Measurements from ENCODE around the gene PEA15. TPM values are rescaled to one million over a fixed set of nuclear protein-coding genes. Genes with fewer than 3 reads are reported as not detected.
A peak's percentile ranks its signal among the peaks of the same experiment; 100 is the strongest.

The PEA15 gene
- total RNA-seq, 1 experiment from 2014 or later, result 44.0 TPM

- Histone ChIP-seq H3K27me3 (ENCODE audit: insufficient read depth, low read length) (no peaks in the 10 kb centered on the region), H3K4me3 (replicated peaks in 1 of 2; ENCODE audit: low read depth in 1 of 2, low read length in 2 of 2) (no peak overlapping the region), H3K4me2 (ENCODE audit: low read length) (no peak overlapping the region), H3K9me3 (ENCODE audit: control insufficient read depth in 1 of 2, insufficient read depth in 1 of 2, low read depth in 1 of 2, low read length in 2 of 2) (no peaks in the 10 kb centered on the region), H3K36me3 (ENCODE audit: control insufficient read depth in 1 of 2, insufficient read depth in 2 of 2, low read length in 2 of 2) (0 out of 4 replicates have a peak, but pooled peaks cover 0 to 3% of the 10 kb centered on the region in 2 experiments), H3K4me1 (ENCODE audit: control insufficient read depth in 1 of 2, insufficient read depth in 2 of 2, low read length in 2 of 2) (peaks cover 5 to 11% of the 10 kb centered on the region in 2 experiments; a peak in 3 of 4 replicates), H3K27ac (ENCODE audit: low read depth, low read length) (no peak overlapping the region), H3K9ac (ENCODE audit: low read length) (no peak overlapping the region), H4K20me1 (ENCODE audit: insufficient read depth) (no peaks in the 10 kb centered on the region), H2AFZ (ENCODE audit: low read depth, low read length, poor library complexity, severe bottlenecking) (no peak overlapping the region), H3K79me2 (ENCODE audit: insufficient read depth, low read length) (peaks cover 74% of the 10 kb centered on the region), H3K9me2 (ENCODE audit: insufficient read depth) (no peaks in the 10 kb centered on the region)
- TF ChIP-seq POLR2A (IDR thresholded peaks at IDR 0.05; ENCODE audit: borderline replicate concordance, extremely low read depth, insufficient read depth, insufficient read length), result no peak
- TF ChIP-seq SIN3A (IDR thresholded peaks at IDR 0.05; ENCODE audit: low read depth), result no peak
- TF ChIP-seq ZBTB33 (IDR thresholded peaks at IDR 0.05; ENCODE audit: extremely low read depth, insufficient replicate concordance, low read length), result no peak
- no peak for TF ChIP-seq JUND (IDR thresholded peaks at IDR 0.05)
- TF ChIP-seq EGR1 (IDR thresholded peaks at IDR 0.05; ENCODE audit: low read depth), result no peak
- no peak for TF ChIP-seq REST (IDR thresholded peaks at IDR 0.05; ENCODE audit: low read depth)
- no peak for TF ChIP-seq POLR2AphosphoS5 (IDR thresholded peaks at IDR 0.05; ENCODE audit: low read depth, low read length)
- no peak for TF ChIP-seq EZH2phosphoT487 (IDR thresholded peaks at IDR 0.05; ENCODE audit: borderline replicate concordance)
- TF ChIP-seq CTCF (IDR thresholded peaks at IDR 0.05 in 2 of 3, conservative IDR thresholded peaks at IDR 0.05 in 1 of 3; ENCODE audit: borderline replicate concordance in 1 of 3, insufficient read depth in 1 of 3, low read depth in 2 of 3, low read length in 2 of 3), result peak; percentile 69 to 83 (median 71); a peak in 5 of 6 replicates
- TF ChIP-seq ZNF274 (IDR thresholded peaks at IDR 0.05; ENCODE audit: low read depth, low read length), result no peak
- TF ChIP-seq RAD21 (IDR thresholded peaks at IDR 0.05; ENCODE audit: low read depth), result peak; percentile 81
- no peak for TF ChIP-seq MAX (IDR thresholded peaks at IDR 0.05)
- no peak for TF ChIP-seq CBX3 (IDR thresholded peaks at IDR 0.05; ENCODE audit: low read depth)
- peak; percentile 85 for TF ChIP-seq CEBPB (IDR thresholded peaks at IDR 0.05; ENCODE audit: low read depth)
- no peak for TF ChIP-seq SP1 (IDR thresholded peaks at IDR 0.05; ENCODE audit: low read depth)
- no peak for TF ChIP-seq ELF1 (IDR thresholded peaks at IDR 0.05; ENCODE audit: borderline replicate concordance, low read depth)
- ATAC-seq (peak; percentile 96), DNase-seq (ENCODE audit: low read depth, low spot score) (peak; percentile 38)
- RAD21 ChIA-PET (ENCODE audit: low non-redundant PET in 1 of 2, low total read pairs in 2 of 2, uncharacterized antibody in 2 of 2, unreplicated experiment in 2 of 2), result interaction anchor here (0.6 to 1.9 kb wide), 13 partner anchors 33 to 166 kb away, joined by 3 to 10 read pairs (median 5); partner anchors contain the start of gene IGSF8 (in 1 of the 2)
- POLR2A ChIA-PET, result interaction anchor here (0.7 to 1.6 kb wide), 6 partner anchors 9 to 151 kb away, joined by 3 to 5 read pairs (median 4); partner anchors contain the start of gene DCAF8
- no TSS peak for BruUV-seq (replicated peaks)
- CTCF ChIA-PET, result interaction anchor here (0.6 to 2.9 kb wide), 45 partner anchors 9 to 359 kb away, joined by 3 to 59 read pairs (median 5); partner anchors contain the start of genes CASQ1, DCAF8 and IGSF8
- intact Hi-C loops (cut with micrococcal nuclease), result loop anchor here (1.0 to 2.0 kb wide), 4 partner anchors 59 to 151 kb away; no protein-coding TSS in a partner anchor
Observed at GRCh38 chr1:160251687-160252526, 46.7 kb downstream of the PEA15 start.
